Left colon (tissue), 2 donors: ENCODE data around the gene SERP1. TPM values are rescaled to one million over a fixed set of nuclear protein-coding genes. Genes with fewer than 3 reads are reported as not detected.

Experiments
- ATAC-seq: fragments of 200-7000 bp; cut with Tn5 transposase; one replicate; pipeline ENCODE4 v1.9.1; 2020; ENCODE audit warnings: mild to moderate bottlenecking, moderate library complexity
- DNase-seq, 2 donors: peaks; one replicate each; pipeline ENCODE4 v3.0.0-alpha.2; 2020
- intact Hi-C, 2 donors: fragments of 100-400 bp; cut with DNase I in 1 of 2; cut with micrococcal nuclease in 1 of 2; formaldehyde crosslinking; loops; one replicate each; pipeline versions ENCODE4 v1.11.2 to v1.14.0; 2022; cut with DNase I, micrococcal nuclease
- total RNA-seq, 2 donors: library from RNA; stranded (reverse); fragmentation: NEBNext Ultra II Directional; extraction: Animal tissue kit (Norgen Biotek cat#: 25700); gene quantifications; one replicate each; pipeline ENCODE4 v1.2.1, GENCODE V29; 2021
- donor health status: DM: no; HTN: no; CAD: no.
- donor health status: DM: yes; HTN: yes; CAD: no.

SERP1 gene
- total RNA-seq, 2 donors from 2014 or later = 85.0 to 104 TPM

DNA sequence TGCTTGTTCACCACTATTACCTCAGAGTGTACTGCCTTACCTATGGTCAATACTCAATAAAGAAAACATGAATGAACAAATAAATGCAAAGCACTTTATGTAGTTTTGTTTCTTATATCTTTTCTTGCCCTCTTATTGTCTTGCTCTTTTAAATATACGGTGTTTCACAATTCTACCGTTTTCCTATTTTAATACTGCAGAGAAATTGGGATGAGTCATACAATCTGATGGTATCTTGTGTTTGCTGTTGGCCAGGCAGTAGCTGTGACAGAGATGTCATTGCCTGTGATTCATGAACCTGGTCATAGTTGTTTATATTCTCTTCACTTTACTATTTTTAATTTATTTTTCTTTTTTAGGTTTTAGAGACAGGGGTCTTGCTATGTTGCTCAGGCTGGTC lies 48.3 kb downstream of the SERP1 start:
- DNase-seq = no peak
- intact Hi-C loops = loop anchor here (10.0 kb wide), 3 partner anchors 83 to 263 kb away; no protein-coding TSS in a partner anchor
- ATAC-seq = peak; percentile 59

DNA sequence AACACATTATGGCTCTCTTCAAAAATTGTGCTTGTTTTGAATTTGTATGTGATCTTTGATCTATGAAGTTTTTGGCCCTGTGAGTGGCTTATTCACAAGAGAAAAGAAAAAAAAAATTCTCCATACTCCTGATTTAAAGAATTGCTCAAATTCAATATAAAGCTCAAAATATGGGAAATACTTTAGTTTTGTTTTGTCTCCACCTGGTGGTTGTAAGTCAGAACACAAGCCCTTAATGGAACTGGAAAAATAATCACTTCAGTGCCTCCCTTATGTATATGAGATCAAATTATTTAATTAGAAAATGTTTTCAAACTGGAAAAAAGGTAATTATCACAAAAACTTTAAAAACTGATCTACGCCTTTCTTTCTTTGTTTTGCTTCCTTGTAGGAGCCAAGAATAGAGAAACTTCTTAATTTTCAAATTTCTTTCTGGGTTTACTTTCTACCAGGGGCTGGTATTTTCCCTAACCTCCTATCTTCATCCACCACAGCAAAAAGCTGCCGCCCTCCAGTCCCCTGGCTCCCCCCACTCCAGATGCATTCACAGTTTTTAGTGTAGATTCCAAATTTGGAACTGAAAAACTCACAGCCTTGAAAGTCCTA lies 50.6 kb downstream of the SERP1 start:
- ATAC-seq = peak; percentile 51
- DNase-seq = no peak

DNA sequence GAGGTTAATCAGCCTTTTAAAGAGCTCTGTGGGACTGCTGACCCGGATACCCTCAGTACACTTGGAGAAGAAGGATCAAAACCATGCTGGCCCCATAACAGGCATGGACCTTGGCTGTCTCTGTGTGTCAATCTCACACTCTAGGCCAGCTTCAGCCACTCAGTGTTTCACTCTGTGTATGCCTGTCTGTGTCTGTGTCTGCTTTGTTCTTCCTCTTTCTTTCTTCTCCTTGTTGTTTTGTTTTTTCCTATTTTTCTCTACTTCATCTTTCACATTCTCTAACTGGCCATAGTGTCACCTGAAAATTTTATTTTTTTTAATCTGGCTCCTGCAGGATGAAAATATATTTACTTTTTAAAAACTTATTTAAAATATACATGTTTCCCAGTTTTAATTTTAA lies 51.1 kb downstream of the SERP1 start:
- ATAC-seq (peak; percentile 53), DNase-seq (no peak)
- intact Hi-C loops = loop anchor here (10.0 kb wide), 3 partner anchors 80 to 260 kb away; no protein-coding TSS in a partner anchor

More for the DNA sequence above, 50.6 kb downstream of the SERP1 start:
- intact Hi-C loops = loop anchor here (10.0 kb wide), 3 partner anchors 81 to 261 kb away; no protein-coding TSS in a partner anchor

DNA sequence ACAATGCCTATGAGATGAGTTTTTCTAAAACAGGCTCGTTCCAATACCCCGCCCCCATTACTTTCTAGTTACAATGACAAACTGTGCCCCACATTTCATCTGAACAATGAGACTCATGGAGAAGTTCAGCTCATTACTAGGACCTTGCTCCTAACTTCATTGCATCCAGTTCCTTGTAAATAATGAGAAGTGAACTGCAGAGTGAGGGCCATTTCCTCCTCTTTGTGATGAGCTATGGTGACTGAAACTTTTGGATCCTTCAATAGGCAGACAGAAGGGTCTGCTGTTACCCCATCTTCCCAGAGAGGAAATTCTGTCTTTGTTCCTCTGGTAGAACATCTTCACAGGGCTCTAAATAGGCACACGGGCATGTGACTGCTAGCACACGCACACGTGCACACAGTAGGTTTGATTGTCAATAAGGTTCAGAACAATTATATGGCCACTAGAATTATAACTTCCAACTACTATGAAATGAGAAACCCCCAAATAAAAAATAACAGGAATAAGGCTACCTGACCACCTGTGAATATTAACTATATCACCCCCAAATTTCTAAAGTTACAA lies 51.8 kb downstream of the SERP1 start:
- intact Hi-C loops = loop anchor here (10.0 kb wide), 3 partner anchors 80 to 260 kb away; no protein-coding TSS in a partner anchor

More for the DNA sequence above, 51.8 kb downstream of the SERP1 start:
- ATAC-seq (peak; percentile 47), DNase-seq (no peak)

Other genes starting within 250 kb of the SERP1 start
- 10 to 100 TPM; 22.4 to 28.3 TPM for gene TSC22D2, start 138.2 kb downstream of the SERP1 start, total RNA-seq
- 10 to 100 TPM; 56.7 to 72.2 TPM for gene EIF2A, start 291 bp upstream of the SERP1 start, total RNA-seq
- gene SELENOT, start 56.8 kb upstream of the SERP1 start, total RNA-seq = 100 to 1,000 TPM in 1 of 2 donors, 10 to 100 TPM in 1; 90.9 to 100 TPM
- not detected for gene ERICH6, start 157.4 kb upstream of the SERP1 start, total RNA-seq
- gene SIAH2, start 216.7 kb upstream of the SERP1 start, total RNA-seq = 10 to 100 TPM; 24.1 to 25.4 TPM